GM19351 (cell line): ENCODE results near the gene TPCN2.

ENCODE experiments used
- ATAC-seq: cut with Tn5 transposase; IDR thresholded peaks from one replicate; pipeline ENCODE4 v1.9.1; 2021; ENCODE audit warnings: mild to moderate bottlenecking, moderate library complexity; ENCODE audit not compliant: unreplicated experiment

The TPCN2 gene

DNA sequence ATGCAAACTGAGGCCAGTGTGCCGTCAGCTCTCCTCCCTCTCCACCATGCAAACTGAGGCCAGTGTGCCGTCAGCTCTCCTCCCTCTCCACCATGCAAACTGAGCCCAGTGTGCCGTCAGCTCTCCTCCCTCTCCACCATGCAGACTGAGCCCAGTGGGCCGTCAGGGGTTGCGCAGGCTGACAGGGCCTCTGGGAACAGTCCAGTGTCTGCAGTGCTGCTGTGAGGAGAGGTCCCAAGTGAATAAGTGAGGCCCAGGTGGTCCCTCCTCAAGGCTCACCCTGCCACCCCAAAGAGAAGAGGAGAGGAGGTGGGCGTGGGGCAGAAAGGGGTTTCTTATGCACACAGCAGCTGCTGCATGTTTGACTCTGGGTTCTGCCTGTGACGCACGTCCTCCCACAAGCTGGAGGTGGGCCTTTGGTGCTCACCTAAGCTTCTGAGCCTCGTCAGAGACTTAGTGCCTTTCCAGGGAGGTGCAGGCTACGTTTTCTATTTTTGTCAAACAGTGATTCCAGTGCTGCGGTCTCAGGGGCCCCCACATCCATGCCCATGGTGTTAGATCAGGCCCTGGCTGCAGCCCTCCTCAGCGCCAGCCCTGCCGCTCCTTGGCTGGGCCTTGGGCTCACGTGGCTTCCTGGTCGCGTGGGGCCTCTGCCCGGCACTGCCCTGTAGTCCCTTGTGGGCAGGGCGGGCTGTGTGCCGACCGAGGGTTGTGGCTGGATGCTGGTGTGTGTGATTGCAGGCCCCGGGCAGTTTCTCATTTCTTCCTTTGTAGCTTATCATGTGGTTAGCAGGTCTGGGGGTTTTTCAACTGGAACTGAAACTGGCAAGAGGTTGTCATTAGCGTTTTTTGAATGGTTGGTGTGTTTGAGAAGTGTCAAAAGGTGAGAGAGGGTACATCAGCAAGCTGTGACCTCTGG is 7.1 kb downstream of the TPCN2 start:
- peak; percentile 79 for ATAC-seq

DNA sequence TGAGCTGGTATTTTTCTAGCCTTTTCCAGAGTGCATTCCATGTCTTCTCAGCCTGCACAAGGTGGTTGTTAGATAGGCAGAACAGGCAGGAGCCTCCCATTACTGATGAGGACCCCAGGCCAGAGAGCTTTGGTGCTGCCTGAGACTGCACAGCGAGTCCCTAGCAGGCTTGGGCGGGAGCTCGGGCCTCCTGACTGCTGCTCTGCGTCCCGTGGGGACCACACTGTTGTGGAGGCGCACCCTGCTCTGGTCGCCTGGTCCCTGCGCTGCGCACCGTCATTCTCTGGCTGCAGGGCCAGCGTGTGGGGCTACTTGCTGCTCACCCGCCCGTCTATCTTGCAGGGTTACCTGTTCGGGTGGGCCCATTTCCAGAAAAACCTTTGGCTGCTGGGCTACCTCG is 8.5 kb downstream of the TPCN2 start:
- ATAC-seq: no peak

DNA sequence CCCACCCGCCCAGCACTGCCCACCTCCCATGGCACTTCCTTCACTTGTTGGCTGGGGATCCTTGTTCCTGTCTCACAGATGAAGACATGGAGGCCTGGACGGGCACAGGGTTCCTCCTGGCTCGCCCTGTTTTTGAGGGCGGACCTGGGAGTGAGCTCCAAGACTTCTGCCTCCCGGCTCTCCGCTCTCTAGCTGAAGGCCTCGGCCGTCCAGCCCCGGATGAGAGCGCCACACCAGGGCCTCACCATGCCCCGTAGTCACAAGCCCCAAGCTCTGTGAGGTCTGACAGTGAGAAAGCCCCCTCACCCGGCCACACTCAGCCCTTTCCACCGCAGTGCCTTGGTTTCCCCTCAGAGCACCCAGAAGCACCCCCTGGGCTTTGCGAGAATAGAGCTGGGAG is 9.1 kb downstream of the TPCN2 start:
- no peak for ATAC-seq

DNA sequence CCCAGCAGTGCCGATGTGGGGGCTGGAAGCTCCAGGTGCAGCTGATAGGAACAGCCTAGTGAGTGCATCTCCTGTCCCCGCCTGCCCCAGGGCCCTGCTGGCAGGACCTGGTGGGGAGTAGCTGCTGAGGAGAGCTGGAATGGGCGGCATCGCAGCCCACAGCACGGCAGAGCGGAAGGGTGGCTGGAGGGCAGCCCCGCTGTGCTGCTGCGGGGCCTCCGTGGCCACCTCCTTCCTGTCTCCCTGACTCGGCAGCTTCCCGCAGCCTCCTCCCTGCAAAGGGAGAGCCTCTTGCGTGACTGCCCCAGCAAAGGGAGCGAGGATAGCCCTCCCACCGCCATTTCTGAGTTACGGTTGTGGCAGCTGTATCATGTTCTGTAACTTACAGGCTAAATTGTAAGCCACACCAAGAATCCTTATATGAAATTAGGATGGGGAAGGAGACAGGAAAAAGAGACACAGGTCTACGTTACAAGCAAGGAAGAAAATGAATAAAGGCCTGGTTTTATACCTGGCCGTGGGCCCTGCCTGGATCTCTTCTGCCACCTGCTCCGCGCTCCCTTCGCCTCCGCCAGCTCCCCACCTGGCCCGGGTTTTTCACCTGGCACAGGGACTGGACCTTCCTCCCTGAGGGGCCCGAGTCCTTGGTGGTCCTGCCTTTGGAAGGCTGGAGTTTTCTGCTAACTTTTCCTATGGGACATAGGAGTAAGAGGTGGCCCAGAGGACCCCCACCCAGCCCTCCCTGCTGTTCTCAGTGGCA is 10.0 kb downstream of the TPCN2 start:
- no peak for ATAC-seq

DNA sequence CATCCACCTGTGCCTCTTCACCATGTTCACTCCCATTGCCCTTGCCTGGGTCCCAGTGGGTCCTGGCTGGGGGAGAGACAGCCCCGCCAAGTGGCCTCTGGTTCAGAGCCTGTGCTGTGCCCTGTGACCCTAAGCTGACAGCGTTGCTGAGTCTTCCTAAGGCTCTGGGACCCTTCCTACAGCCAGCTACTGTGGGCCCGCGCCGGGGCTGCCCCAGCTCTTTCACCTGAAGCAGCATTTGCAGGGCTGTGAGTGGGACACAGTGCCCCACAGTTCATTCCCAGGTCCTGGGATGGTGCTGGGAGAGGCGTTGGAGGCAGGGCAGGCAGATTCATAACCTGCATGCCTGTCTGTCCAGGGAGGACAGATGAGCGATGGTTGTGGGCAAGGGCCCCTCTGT is 10.7 kb downstream of the TPCN2 start:
- no peak for ATAC-seq

DNA sequence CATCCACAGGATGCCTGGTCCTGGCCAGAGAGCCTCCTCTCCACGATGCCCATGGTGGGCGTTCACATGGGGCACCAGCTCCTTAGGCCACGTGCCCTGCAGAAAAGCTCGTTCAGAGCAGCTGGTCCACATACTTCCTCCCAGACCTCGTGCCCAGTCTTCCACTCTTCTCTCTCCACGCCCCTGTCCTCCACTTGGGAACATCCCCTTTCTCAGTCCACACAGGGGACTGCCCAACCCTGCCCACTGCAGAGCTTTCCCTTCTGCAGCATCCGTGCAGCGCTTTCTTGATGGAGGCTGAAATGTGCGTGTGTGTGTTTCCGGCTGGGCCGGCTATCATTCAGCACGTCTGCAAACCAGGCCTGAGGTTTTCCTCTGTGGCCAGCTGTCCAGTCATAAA is 11.3 kb downstream of the TPCN2 start:
- no peak for ATAC-seq

DNA sequence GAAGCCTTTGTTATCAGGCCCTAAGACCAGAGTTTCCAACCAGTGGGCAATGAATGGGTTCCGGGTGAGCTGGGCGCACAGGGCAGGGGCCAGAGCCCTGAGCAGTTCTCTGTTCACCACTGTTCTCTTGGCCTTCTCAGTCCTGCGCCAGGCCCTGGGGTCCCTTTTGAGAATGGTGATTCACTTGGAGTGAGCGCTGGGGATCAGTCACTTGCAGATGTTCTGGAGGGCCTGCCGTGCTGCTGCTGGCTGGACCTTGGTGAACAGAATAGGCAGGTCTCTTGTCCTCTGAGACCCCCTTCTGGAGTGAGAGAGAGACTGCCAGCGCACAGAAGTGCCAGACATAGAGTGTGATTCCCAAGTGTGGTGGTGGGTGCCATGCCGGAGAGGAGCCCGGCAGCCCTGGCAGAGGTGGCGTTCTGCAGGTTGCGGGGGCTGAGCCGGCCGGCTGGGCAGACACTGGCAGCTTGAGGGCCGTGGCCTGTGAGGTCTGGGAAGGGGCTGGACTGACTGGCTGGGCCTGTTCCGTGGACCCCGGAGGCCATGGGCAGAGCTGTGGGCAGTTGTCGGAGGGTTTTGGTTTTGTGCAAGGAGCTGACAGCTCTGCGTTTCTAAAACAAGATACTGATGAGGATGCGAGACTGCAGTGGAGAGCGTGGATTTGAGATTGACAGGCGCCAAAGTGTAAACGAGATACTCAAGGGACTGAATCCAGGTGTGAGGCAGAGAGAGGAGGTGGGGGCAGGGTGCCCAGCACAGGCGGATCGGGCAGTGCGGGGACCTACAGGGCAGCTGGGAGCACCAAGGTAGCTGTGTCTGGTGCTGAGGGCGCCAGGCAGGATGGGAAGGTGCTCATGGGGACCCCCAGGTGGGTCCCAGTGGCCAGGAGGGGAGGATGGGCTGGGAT is 12.3 kb downstream of the TPCN2 start:
- no peak for ATAC-seq

DNA sequence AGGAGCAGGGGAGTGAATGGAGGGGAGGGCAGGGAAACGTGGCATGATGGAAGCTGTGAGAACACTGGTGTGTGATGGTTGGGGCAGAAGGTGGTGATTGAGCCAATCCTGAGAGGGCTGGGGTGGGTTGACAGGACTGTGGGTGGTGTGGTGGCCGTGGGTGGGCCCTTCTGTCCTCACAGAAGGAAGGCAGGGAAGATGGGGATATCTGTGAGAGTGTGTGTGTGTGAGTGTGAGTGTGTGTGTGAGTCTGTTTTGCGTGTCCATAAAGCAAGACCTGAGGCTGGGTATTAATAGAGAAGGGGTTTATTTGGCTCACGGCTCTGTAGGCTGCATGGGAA is 13.0 kb downstream of the TPCN2 start:
- ATAC-seq: no peak

DNA sequence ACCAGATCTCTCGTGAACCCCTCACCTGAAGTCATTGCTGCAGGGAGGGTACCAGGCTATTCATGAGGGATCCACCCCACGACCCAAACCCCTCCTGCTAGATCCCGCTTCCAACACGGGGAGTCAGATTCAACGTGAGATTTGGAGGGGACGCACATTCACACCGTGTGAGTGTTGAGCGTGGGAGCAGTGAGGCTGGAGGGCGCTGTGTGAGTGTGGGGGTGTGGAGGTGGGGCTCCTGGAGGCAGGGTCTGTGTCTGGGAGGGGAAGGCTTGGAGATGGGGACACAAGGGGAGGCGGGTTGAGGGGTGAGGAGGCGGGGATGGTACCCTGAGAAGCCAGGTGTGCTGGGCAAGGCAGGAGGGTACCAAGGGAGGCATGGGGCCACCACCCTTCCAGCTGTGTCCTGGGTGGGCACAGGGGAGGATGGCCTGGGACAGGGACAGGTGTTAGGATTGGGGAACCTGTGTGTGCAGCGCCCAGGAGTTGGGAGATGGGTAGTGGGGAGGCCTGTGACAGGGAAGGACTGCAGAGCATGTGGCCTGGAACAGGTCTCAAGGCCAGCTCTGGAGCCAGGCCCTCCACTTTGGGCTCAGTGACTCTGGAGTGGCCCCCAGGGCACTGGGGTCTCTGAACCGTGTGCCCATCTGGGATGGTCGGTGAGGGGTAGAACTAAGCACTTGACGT is 13.6 kb downstream of the TPCN2 start:
- no peak for ATAC-seq

DNA sequence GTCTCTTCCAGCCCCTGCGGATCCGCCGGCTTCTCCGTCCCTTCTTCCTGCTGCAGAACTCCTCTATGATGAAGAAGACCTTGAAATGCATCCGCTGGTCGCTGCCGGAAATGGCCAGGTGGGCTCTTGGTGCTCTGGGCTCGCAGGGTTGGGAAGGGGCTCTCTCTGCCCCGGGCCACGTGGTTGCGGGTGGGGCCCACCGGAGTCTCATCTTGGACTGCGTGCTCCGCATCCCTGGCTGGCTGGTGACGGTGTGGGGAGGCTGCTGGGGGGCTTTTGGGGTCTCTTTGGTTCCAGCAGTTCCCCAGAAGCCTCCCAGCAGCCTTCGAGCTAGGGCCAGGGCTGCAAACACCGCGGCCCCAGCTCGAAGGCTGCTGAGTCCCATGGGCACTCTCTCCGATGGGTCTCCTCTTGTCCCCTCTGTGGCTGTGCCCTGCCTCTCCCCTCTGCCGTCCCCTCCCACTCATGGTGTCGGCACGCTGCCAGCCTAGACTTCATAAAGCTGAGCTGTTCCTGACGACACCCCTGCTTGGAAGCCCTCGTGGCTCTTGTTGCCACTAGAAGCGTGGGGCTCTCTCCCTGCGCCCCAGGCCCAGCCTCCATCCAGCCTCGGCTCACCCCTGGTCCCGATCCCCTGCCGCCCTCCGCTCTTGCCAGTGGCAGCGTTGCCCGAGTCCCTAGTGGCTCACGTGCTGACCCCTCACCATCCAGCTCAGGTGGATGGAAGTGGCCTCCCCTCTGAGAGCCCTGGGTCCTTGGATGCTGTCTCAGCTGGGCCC is 14.3 kb downstream of the TPCN2 start:
- ATAC-seq: no peak

DNA sequence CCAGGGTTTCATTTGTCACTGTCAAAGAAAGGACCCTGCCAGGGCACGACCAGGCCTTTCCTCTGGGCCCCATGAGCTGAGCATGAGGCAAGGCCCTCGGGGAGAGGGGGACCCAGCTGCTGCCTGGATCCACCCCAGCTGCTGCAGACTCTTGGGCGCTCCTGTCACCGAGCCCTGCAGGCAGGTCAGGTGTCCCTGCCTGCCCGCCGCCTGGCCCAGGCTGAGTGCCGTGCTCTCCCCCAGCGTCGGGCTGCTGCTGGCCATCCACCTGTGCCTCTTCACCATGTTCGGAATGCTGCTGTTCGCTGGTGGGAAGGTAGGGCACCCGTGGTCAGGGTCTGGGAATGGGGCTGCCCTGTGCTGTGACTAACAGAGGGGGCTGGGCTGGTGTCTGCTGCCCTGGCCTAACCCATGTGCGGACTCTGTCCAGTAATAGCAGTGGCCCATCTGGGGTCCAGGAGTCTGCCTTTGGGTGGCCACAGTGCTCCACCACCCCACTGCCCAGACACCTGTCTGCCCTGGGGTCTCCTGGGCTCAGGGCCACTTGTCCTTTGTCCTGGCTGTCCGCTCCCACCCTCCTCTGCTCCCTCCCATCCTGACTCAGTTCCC is 15.0 kb downstream of the TPCN2 start:
- no peak for ATAC-seq

DNA sequence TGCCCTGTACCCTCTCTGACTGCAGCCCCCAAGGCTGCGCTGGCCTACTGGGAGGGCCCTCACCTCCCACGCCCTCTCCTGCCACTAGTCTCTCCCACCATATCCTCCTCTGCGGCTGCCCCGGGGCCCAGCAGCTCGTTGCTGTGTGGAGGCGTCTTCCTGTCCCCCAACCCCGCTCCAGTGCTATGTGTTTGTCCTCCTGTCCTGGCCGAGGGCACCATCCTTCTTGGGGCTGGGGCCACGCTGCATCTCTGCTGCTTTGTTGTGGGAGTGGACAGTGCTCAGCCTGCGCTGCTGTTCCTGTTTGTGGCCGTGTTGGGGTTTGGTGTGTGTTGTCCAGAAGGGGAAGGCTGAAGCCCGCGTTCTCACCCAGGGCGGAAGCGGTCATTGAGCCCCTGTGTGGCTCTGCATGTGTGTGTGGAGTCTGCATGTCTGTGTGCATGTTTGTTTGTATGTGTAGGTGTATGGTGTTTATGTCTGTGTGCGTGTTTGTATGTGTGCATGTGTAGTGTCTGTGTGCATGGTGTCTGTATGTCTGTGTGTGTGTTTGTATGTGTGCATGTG is 15.7 kb downstream of the TPCN2 start:
- ATAC-seq: no peak

DNA sequence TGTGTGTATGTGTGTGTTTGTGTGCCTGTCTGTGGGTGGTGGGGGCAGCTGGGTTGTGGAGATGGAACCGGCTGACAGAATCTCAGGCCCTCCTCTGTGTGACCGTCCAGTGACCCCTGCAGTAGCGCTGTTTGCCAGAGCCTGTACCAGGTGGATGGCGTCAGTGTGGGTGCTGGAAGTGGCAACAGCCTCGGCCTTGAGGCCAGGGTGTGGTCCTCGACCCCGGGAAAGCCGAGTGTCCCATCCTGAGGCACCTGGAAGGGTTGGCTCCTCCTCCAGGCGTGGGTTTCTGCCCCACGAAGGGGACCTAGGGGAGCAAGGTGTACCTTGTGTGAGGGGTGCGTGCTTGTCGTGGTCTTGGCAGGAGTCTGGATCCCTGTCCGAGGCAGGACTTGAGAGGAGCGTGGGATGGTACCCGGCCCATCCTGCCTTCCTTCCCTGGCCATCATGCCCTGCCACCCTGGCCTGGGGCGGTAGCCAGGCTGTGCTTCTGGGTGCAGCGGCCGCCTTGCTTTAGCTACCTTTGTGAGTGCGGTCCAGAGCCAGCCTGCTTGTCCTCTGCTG is 16.5 kb downstream of the TPCN2 start:
- ATAC-seq: no peak

DNA sequence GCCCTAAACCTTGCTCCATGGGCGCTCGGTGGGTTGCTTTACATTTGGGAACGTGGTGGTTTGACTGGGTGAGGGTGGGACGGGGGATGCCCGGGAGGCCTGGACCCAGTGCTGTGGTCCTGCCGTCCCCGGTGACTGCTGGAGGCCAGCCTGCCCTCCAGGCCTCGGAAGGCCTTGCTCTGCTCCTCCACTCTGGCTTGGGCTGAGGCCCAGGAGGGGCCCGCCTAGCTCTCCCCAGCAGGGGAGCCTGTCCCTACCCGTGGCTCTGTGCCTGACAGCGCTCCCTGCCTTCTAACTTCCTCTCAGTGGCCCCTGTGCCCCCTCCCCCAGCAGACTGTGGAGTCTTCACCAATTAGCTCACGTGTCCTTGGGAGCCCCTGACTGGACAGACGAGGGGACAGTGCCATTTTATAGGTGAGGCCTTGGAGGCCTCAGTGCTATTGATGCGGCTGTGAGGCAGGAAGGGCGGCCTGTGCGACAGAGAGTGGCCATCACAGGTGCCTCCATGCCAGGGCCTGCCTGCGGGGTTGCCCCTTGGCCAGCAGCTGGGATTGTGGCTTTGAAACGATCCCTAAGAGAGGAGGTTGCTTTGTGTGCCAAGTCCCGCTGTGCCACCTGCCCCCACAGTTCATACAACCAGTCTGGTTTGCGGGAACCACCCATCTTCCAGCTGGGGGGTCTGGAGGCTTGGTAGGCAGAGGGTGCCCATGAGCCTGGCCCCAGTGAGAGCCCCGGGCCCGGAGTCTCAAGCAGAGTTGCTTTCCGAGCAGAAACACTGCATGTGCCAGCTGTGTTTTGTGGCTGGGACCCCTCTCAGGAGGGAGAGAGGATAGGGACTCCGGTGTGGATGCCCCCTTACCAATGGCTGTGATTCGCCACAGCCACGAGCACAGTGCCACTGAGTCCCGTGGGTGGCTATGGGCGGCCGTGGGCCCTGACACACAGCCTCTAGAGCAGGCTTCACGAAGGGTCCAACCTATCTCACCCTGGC is 17.7 kb downstream of the TPCN2 start:
- ATAC-seq: no peak

DNA sequence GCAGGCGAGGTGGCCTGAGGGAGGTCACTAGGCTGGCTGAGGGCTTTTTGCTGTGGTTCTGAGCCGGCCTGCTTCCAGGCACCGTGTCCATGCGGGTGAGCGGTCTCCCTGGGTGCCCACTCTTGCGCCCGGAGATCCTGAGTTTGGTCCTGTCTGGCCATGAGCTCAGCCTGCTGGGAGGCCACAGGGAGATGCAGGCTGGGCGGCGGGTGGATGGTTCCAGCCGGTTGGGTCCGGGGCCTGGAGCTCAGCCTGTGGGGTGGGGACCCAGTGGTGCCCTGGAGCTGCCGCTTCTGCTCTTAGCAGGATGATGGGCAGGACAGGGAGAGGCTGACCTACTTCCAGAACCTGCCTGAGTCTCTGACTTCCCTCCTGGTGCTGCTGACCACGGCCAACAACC is 18.5 kb downstream of the TPCN2 start:
- no peak for ATAC-seq

DNA sequence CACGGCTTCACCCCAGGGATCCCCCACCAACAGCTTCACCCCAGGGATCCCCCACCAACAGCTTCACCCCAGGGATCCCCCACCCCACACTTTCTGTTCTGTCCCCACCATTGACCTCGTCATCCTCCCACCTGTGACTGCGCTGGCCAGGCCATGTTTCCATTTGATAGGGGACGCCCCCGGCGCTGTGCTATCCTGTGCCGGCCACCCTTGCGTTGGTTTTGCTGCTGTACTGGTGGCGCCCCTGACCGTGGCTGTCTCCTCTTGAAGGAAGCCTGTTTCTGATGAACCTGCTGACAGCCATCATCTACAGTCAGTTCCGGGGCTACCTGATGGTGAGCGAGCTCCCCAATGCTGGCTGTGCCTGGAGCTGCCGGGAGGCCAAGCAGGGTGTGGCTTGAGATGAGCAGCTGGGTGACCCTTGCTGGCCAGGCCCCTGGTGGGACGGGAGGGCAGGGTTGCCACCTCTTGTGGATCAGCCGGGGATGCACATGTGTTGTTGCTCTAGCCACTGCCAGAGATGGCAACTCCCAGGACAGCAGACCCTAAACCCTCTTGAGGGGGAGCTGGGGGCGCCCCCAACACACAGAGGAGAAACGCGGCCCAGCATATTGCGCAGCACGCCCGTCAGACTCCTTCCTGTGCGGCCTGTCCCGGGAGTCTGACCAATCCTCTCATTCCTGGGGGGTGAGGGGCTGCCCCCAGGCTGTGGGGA is 22.5 kb downstream of the TPCN2 start:
- ATAC-seq: no peak

DNA sequence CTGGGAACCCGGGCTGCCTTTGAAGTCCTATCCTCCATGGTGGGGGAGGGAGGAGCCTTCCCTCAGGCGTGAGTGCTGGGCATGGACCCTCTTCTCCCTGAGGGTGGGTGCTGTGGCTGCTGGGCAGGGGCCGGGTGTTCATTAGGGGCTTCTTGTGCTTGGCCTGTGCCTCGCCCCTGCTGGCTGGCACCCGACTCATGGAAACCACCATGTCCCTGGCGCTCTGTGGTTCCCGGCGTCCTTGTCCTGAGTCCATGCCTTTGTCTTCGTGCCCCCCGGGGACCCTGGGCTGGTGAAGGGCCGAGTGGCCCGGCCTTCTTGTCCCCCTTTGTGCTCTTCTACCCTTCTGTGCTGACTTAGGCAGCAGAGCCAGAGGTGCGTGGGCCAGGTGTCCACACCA is 23.2 kb downstream of the TPCN2 start:
- no peak for ATAC-seq
